NOMO-1 treated with DMSO at 0.1 percent for 48 hours (cell line): ENCODE data around the gene MACROD2.
"Not testable (repeated sequence)": the region's sequence is repeated elsewhere in the genome, so short reads cannot be mapped to it uniquely, and the experiment has no call there.

Source experiments
- DNase-seq: peaks from one replicate; lab custom pipeline; 2025; ENCODE audit not compliant: unreplicated experiment; lab: John Stamatoyannopoulos, UW

Gene MACROD2

DNA sequence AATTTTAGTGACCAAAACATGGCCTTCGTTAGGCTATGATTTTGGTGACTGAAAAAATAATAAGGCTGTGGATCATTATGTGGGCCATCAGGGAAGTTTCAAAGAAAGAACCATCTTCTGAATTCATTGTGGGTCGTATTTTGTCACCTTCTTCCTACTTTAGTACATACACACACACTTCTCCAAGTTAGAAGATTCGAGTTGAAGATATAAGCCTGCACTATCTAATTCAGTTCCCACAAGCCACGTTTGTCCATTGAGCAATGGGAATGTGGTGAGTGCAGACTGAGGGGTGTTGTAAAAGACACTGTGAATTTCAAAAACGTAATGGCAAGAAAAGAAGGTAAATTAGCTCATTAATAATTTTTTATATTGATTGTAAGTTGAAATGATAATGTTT lies 1812.0 kb downstream of the MACROD2 start:
- peak; percentile 12 for DNase-seq

DNA sequence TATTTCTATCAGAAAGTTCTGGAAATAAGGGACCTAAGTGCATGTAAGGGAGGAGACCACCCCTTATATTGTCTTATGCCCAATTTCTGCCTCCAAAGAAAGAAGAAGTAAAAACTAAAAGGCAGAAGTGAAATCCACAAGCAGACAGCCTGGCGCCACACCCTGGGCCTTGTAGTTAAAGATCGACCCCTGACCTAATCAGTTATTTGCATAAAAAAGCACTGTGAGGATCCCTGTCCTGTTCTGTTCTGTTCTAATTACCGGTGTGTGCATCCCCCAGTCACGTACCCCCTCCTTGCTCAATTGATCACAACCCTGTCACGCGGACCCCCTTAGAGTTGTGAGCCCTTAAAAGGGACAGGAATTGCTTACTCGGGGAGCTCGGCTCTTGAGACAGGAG lies 1812.5 kb downstream of the MACROD2 start:
- DNase-seq: not testable (repeated sequence)

DNA sequence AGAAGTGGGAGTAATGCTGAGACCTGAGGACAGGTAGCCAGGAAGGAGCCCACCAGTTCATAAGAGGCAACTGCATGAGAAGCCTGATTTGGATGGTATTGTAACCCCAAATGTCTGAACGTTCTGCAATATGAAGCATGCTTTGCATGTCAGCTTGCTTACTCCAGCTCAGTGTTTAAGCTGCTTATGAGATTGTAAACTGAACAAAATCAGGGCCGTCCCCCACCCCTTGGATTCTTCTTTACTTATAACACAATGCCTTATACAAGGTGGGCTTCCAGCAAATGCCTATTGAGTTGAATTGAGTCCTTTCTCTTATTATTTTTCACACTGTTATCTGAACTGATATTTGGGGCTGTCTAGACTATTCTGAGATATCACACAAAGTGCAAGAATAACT lies 1816.6 kb downstream of the MACROD2 start:
- DNase-seq: no peak

DNA sequence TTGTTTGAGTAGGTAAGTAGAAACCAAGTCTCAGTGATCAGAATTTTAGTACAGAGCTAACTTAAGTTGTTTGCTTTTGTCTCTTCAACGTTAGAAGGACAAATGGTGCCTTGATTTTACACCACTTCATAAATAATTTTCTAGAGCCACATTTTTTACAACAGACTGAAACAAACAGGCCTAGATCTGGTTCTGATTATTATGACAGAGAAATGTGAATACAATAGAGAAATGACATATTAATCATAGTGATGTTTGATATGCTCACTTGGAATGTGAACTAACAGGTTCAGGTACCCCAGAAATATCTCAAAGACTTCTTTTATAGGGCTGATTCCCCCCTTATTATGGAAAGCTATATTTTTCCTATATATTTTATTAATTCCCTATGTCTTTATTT lies 1817.4 kb downstream of the MACROD2 start:
- no peak for DNase-seq

DNA sequence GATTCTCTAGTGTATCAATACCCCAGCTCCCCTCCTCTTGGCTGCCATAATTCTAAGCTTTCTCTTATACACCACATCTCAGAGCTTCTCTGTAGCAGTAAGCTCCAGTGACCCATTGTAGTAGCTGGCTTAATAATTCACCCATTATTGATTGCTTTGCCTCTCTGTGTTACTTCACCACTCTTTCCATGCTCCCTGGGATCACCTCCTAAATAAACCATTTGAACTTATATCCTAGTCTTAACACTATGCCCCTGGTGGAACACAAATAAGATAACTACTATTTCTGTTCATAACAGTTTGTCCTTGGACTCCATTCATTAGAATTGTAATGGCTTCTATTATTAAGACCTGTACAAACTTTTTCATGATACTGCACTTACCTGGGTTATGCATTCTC lies 1819.0 kb downstream of the MACROD2 start:
- no peak for DNase-seq

DNA sequence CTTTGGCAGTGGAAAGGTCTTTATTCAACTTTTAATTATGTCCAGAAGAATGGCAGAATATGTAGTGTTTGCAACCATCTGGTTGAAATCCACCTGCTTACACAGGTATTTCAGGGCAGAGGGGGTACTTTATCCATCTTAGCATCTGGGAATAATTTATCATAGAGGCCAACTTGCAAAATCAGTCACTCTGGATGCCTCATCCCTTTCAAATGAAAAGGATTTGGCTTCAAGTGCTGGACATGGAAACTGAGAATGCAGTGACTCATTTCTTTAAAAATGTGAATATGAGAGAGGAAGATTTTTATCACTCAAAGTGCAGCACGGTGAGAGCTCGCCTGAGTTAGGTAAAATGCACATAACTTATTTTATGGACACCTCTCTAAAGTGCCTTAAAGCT lies 1819.6 kb downstream of the MACROD2 start:
- DNase-seq: no peak

DNA sequence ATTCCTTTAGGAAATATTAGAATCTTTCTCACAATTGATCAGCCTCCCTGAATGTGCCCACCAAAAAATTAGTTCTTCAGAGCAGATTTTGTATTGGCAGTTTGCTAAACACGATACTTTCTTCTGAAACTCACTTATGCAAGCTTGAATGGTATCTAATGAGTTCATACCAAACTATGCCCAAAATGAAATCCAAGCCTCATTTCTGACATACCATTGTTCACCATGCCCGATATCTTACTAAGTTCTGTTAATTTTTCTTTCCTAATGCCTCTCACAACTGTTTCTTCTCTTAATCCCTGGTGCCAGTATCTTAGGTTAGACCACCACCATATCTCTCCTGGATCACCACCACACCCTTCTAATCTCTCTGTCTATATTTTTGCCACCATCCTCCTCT lies 1822.0 kb downstream of the MACROD2 start:
- DNase-seq: no peak

DNA sequence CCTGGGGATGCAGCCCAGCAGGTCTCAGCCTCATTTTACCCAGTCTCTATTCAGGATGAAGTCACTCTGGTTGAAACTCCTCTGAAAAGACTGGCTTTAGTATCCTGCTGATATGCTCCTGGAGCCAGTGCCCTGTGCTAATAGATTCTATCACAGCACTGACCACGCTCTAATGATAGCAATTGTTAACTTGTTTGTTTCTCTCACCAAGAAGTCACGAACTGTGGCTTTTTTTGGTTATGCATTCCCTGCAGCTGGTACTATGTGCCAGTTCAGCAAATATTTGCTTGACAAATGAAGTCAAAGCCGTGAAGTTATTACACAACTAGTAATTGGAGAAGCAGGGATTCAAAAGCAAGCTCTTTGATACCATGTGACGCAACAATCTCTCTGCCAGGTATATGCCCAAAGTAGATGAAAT lies 1823.3 kb downstream of the MACROD2 start:
- DNase-seq: no peak

DNA sequence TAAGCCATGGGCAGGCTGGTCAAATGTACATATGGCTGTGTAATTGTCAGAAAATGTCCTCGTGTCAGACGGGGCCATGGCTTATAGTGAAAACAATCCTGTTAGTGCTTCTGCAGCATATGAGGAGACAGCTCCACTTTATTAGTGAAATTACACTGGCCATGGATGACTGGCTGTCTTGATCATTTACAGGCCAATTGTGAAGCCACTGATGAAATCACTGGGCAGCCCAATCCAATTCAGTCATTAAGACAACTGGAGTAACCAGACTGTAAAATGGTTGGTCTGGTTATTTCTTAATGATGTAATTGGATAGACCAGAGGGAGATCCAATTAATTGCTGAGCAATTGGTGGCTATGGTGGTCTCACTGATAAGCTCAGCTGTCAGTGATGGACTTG lies 1828.4 kb downstream of the MACROD2 start:
- DNase-seq: no peak

DNA sequence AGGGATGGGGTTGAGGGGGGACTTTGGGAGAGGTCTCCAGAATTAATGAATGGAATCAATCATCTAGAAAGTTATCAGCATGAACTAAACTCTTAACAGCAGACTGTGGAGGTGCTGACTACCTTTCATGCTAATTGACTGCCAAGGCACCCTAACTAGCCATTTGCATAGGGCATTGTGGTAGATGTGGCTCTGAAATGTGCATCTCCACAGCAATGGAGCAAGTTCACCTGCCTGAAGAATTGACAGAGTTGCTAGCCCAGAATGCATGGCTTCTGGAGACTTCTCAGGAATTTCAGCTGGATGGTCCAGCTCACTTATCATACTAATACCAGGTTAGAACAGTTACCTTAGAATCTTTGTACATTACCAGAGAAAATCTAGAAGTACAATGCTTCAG lies 1832.3 kb downstream of the MACROD2 start:
- DNase-seq: no peak

DNA sequence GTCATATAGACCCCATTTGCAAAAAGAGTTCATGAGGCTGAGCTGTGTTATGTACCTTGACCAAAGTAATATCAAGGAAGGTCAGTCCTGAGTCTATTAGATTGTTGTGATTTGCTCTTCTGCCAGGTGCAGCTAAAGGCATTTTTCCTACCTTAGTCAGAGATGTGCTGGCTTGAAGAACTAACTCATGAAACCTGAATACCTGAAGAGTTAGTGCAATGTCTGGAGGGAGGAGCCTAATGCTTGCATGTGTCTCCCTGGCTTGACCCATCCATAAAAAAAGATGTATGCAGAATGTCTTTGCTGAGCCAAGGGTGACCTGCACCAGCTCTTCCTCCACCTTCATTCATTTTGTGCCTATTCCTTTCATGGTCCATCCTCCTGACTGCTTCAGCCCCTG lies 1835.9 kb downstream of the MACROD2 start:
- DNase-seq: no peak

DNA sequence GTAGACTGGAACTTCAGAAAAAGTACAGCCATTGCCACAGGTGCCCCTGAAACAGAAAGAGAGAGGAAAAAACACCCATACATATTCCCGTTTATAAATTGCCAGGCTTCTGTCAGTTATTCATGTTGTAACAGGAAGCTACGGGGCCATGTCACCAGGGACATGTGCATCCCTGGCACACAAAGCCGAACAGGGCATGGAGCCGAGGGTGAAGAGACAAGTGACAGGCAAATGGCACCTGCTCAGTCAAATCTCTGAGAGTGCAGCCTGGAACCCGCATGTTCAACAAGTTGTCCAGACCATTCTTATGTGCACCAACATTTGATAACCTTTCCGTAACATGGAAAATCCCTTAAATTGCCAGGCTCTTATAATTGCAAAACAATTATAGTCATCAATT lies 1837.2 kb downstream of the MACROD2 start:
- DNase-seq: no peak

DNA sequence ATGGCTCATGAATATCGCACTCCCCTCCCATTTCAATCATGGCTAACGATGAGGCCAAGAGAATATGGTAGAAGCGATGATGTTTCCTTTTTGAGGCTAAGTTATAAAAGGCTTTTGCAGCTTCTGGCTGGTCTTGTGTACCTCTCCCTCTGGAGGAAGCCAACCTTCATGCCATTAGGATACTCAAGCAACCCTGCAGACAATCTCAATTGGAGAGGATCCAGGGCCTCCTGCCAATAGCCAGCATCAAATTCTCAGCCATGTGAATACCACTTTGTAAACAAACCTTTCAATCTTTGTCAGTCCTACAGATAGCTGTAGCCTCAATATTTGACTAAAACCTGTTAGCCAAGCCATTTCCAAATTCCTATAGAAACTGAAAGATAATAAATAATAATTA lies 1839.5 kb downstream of the MACROD2 start:
- DNase-seq: no peak

DNA sequence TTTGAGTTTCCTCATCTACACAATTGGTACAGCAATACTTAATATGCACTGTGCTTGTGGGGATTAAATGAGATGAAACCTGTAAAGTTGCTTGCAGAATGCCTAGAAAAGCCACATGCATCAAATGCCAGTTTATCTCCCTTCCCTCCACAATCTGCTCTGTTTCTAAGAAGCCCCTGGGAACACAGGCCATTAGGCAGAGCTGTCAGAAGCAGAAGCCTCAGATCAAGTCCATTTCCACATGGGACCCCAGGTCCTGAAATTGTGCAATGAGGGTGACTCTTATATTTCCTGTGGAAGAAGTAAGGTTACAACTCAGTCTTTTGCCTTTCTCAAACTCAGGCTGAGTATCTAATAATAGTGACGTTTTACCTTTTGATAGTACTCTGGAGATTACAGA lies 1840.5 kb downstream of the MACROD2 start:
- DNase-seq: no peak

DNA sequence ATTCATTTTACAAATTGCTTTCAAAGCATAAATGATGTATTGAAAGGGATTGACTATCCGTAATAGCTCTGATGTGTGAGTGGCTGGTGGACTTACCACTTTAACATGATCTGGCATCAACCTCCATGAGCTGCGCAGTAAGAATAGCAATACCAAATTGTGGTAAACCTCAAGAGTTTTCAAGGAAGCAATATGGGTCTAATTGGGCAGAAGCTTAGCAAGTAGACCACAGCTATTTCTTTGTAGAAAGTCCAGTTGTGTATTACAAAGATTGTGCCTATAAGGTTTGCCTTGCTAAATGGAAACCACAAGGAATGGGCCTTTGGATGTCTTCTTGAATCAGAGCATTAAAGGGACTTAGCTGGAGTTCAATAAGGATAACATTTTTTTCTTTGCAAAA lies 1841.3 kb downstream of the MACROD2 start:
- DNase-seq: peak; percentile 40

DNA sequence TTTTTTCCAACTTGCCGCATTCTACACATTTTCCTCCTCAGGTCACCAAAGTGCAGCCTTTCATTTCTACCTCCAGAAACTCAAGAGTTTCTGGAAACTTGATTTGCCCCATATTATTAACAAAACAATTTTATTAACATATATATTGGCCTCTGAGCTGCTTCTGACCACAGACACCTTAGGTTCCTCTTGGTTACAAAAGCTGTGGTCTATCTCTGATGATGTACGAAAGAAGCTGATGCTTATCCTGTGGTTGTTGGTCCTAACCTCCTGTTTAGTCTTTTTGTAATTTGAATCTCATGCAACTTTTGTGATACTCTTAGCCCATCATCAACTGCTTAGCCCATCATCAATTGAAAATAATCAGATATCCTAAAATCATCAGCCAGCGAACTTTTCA lies 1842.2 kb downstream of the MACROD2 start:
- no peak for DNase-seq

DNA sequence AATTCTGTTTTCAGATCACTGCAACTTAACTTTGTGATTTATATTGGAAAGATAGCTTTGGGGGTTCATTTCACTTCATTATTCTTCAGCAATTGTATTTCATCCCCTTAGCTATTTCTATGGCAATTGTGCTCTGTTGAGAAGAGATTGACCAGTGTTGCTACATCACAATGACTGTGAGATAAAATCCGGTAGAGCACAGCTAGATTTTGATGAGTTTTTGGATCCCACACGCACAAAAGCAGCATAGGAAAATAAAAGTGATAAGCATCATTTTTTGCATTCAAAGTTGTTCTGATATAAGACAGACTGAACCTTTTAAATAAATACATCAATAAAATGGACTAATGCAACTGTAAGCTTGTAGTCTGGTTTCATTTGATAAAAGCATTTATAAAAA lies 1843.2 kb downstream of the MACROD2 start:
- no peak for DNase-seq

DNA sequence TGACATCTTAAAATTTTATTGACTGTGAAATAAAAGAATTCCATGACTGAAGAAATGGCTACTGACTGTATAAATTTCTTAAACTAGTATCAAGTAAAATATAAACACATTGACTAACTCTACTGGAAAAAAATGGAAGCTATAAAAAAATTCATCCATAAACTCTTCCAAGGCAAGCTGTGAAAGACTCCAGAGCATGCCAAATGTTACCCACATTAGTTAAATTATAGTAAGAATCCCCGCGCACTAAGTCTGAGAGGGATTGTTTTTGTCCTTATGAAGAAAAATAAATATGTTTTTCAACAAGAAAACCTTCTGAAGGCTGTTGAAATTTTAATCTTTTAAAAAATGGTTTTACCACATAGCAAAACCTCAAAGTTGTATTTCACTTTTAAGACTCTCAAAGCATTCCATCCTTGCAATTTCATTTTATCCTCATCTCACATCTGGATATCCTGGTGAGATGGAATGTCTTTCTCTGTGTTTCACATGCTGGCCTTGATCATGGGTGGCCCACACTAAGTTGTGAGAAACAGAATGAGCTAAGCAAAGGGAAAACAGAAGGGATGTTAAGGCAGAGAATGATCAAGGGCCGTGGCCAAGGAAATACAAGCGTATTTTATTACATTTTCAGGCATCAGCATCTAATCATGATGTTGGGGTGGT lies 1845.5 kb downstream of the MACROD2 start:
- no peak for DNase-seq

DNA sequence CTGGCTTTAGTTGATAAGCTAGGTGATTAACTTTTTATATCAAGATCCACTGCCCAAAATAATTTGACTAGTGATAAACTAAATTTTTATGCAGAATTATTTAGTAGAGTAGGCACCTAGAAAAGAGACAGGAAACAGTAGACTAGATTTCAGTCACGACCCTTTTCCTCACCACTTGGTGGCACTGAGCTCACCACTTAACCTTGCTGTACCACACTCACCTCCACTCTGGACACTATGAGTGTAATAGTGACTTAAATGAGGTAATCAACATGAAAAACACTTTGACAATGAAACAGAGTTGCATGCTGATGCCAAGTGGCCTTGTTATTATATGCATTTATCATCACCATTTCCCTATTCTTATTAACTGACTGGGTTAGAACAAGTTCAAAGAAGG lies 1847.6 kb downstream of the MACROD2 start:
- DNase-seq: no peak

DNA sequence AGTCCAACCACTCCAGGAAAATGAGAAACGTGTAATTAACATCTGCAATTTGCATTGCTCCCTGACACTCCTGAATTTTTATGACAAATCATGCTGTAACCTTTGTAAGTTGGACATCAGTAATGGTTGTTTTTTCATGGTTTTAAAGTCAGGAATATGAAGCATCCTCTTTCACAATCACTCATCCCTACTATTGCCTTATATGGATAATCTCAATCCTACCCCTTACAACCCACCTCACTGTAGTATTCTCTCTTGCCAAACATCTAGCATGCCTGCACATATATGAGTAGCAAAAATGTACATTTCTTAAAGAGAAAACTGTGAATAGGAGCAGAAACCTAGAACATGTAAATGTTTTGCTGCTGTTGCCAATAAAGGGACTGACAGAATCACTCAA lies 1848.5 kb downstream of the MACROD2 start:
- no peak for DNase-seq

DNA sequence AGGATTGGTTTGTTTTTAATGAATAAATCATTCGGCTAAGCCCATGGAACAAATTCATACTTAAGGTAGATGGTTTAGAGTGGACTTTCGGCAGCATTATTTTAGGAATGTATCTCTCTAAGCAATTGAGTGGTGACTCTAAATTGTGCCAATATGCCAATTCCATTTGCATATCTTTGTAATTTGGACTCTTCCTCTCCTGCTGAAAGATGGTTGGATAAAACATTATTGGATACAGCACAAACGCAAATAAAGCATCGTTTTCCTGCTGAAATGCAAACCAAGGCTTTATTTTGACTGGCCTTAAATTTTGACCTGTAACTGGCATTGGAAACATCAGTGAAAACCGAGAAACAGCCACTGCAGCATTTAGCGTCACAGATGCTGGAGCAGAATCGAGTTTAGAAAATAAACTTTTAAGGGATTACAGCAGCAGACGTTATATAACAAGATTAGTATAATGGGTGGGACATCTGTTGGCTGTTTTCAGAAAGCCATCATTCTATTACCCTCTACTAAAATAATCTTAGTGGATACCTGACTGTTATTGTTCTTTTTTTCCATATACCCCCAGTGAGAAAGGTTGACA lies 1852.0 kb downstream of the MACROD2 start:
- no peak for DNase-seq

DNA sequence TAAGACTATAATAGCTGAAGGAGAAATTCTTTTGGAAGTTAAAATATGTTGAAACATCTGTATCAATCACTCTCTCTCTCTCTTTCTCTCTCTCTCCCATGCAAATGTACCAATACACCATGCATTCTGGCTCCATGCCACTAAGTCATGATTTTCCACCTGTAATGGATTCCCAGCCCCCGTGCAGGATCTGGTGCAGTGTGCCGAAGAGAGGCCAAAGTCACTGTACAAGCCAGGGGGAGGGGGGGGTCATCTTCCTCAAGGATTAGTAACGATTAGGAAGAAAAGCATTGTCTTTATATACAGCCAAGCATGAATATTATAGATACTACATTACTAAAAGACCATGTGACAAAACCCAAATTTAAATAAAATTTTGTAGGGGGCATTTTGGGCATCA lies 1852.8 kb downstream of the MACROD2 start:
- no peak for DNase-seq

DNA sequence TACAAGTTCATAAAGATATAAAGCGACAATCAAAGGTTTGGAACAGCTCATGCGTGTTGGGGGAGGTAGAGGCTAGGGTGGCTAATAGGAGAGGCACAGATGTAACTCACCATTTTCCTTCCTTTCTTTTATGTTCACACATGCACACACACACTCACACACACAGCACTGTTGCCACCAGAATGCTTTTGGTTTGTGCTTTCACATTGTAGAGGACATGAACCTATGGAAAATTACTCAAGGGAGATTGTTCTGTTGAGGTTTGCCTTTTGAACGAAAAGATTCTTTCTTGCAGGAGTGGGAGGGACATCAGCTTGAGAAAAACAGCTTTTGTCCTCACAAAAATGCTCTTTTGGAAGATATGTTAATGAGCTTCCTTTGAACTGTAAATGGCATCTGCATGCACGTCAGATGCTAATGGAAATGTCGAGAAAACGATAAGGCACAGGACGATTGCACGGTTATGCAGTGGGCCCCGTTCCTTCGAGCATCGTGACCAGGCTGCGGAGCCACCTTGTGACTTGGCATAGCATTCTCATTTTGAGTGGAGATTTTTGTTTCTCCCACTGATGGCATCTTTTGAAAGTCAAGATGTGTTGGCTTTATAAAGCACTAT lies 1853.8 kb downstream of the MACROD2 start:
- DNase-seq: no peak
